ENCODE measurements around the gene ARRB1. TPM values are rescaled to one million over a fixed set of nuclear protein-coding genes. Genes with fewer than 3 reads are reported as not detected.

The ARRB1 gene
- total RNA-seq, 1 experiment from 2014 or later, result 90.1 TPM

GRCh38 chr11:75264971-75265370, 86.5 kb downstream of the ARRB1 start:
- H3K36me3 Mint-ChIP-seq, result peaks cover 18% of the 10 kb centered on the region
- peaks cover 9% of the 10 kb centered on the region for H3K27me3 Mint-ChIP-seq (ENCODE audit: low read depth)
- H3K27ac Mint-ChIP-seq, result no peak overlapping the region
- H3K4me3 Mint-ChIP-seq, result no peak overlapping the region
- peaks cover 20% of the 10 kb centered on the region for H3K4me1 Mint-ChIP-seq
- DNase-seq (ENCODE audit: low spot score) (no peak), ATAC-seq (no peak)
- no peak for TF ChIP-seq ZNF416 (CRISPR knock-in tag; IDR thresholded peaks at IDR 0.05)
- TF ChIP-seq ATF6 (CRISPR knock-in tag; IDR thresholded peaks at IDR 0.05), result no peak
- no peak for TF ChIP-seq ZNF121 (CRISPR knock-in tag; IDR thresholded peaks at IDR 0.05)
- TF ChIP-seq CBFB (CRISPR knock-in tag; IDR thresholded peaks at IDR 0.05; ENCODE audit: low read depth), result no peak
- TF ChIP-seq RELA (CRISPR knock-in tag; IDR thresholded peaks at IDR 0.05; ENCODE audit: borderline replicate concordance), result no peak
- TF ChIP-seq ARID4B (CRISPR knock-in tag; IDR thresholded peaks at IDR 0.05; ENCODE audit: borderline replicate concordance), result no peak
- TF ChIP-seq EMX1 (CRISPR knock-in tag; IDR thresholded peaks at IDR 0.05), result no peak
- TF ChIP-seq OVOL2 (CRISPR knock-in tag; IDR thresholded peaks at IDR 0.05; ENCODE audit: borderline replicate concordance), result no peak
- no peak for TF ChIP-seq E2F1 (CRISPR knock-in tag; IDR thresholded peaks at IDR 0.05)
- TF ChIP-seq JAZF1 (CRISPR knock-in tag; IDR thresholded peaks at IDR 0.05), result no peak
- TF ChIP-seq KAT7 (CRISPR knock-in tag; IDR thresholded peaks at IDR 0.05; ENCODE audit: borderline replicate concordance), result no peak
- TF ChIP-seq SMAD4 (CRISPR knock-in tag; IDR thresholded peaks at IDR 0.05), result no peak
- TF ChIP-seq NR2C2 (CRISPR knock-in tag; IDR thresholded peaks at IDR 0.05), result no peak
- TF ChIP-seq PRDM15 (CRISPR knock-in tag; IDR thresholded peaks at IDR 0.05), result no peak
- no peak for TF ChIP-seq NFYB (CRISPR knock-in tag; conservative IDR thresholded peaks at IDR 0.05; ENCODE audit: low read depth)
- TF ChIP-seq ZBTB43 (CRISPR knock-in tag; IDR thresholded peaks at IDR 0.05), result no peak
- TF ChIP-seq USF1 (CRISPR knock-in tag; IDR thresholded peaks at IDR 0.05), result no peak
- TF ChIP-seq TEAD4 (CRISPR knock-in tag; IDR thresholded peaks at IDR 0.05), result no peak
- TF ChIP-seq ZMAT4 (CRISPR knock-in tag; IDR thresholded peaks at IDR 0.05), result no peak
- no peak for TF ChIP-seq HMGXB4 (CRISPR knock-in tag; IDR thresholded peaks at IDR 0.05)
- ChIA-PET CTCF (interaction anchor here (1.3 kb wide), 1 partner anchor 16 kb away, joined by 6 read pairs; no protein-coding TSS in a partner anchor), POLR2A (interaction anchor here (0.6 kb wide), 1 partner anchor 121 kb away, joined by 8 read pairs; no protein-coding TSS in a partner anchor)
- no peaks in the 10 kb centered on the region for H3K9me3 Mint-ChIP-seq
